HG03039 (cell line): ENCODE results near the gene FLOT1.
"Not testable (repeated sequence)": the region's sequence is repeated elsewhere in the genome, so short reads cannot be mapped to it uniquely, and the experiment has no call there.

Source experiments
- ATAC-seq: cut with Tn5 transposase; IDR thresholded peaks from one replicate; pipeline ENCODE4 v1.9.1; 2021; ENCODE audit warnings: mild to moderate bottlenecking, moderate library complexity; ENCODE audit not compliant: unreplicated experiment

The FLOT1 gene

GRCh38 chr6:30767944-30768301 is 25.4 kb upstream of the FLOT1 start:
- no peak for ATAC-seq

DNA sequence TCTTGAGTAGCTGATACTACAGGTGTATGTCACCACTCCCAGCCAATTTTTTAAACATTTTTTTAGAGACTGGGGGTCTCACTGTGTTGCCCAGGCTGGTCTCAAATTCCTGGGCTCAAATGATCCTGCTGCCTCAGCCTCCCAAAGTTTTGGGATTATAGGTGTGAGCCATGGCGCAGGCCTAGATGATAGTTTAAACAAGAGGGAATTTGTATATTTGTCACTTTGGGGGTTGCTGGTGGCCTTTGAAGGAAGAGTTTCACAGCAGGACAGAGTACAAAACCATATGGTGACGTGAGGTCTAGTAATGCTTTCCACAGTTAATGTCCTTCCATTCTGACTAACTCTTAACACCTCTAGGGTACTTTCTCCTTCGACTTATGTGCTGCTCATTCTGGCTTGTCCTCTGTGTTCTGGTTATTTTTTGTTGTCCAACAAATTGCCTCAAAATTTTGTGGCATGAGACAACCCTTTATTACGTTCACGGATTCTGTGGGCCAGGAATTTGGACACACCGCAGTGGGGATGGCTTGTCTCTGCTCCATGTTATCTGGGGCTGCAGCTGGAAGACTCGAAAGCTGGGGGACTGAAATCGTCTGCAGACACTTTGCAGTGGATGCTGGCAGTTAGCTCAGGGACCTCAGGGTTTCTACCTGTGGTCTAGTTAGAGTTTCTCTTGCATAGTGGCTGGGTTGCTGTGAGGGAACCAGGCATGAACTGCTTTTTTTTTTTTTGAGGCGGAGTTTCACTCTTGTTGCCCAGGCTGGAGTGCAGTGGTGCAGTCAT is 24.9 kb upstream of the FLOT1 start:
- no peak for ATAC-seq

- ATAC-seq = no peak
Observed at GRCh38 chr6:30766461-30767157, 24.1 kb upstream of the FLOT1 start.

- ATAC-seq = not testable (repeated sequence)
Observed at GRCh38 chr6:30765495-30765894, 23.0 kb upstream of the FLOT1 start.

GRCh38 chr6:30764490-30765043 is 22.1 kb upstream of the FLOT1 start:
- ATAC-seq = not testable (repeated sequence)

DNA sequence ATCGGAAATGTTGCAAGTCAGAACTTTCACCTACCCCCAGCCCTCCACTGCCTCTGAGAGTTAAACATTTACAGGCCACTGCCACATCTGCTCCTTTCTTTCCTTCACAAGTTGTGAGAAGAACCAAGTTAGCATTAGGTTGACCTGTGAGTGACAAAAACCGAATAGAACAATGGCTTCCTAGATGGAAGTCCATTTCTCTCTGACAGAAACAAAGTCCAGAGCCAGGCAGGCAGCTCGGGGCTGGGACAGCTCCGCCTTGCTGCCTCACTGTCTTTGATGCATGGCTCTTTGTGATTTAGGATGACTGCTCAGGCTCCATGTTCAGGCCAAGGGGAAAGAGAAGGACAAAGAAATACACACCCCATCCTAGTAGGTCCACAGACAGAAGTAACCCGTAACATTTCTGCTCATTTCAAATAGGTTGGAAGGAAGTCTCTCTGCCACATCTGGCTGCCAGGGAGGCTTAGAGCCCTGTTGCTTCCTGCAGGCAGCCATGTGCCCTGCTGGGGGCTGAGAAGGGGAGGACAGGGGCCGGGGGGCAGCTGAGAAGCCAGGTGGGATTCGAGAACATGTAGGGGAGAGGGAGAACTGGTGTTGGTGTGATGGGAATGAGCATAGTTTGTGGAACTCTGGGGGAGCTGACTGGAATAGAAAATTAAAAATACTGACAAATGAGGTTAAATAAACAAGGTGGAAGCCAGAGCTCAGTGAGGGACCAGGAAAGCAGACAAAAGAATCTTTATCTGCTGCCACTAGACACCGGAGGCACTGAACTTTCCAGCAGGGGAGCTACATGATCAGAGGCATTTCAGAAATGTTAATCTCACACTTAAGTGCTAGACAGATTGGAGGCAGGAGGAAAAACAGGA is 21.4 kb upstream of the FLOT1 start:
- no peak for ATAC-seq

DNA sequence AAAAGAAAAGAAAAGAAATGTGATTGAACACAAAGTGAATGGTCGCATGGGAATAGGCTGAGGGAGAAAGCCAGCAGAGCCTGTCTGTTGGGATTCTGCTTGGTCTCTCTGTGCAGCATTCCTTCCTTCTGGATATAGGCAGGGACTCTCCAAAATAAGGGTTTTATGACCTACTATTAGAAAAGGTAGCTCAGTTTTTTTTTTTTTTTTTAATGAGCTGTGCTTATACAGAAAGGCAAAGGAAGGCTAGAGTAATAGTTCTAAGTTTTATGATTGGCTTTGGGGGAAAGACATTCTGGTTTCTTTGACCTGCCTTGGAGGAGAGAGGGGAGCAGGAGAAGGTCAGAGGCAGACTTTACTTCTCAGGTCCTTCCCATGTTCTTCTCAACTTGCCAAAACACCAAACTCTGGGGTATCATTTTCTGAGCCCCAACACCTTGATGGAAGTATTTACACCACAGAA is 20.7 kb upstream of the FLOT1 start:
- ATAC-seq = no peak

DNA sequence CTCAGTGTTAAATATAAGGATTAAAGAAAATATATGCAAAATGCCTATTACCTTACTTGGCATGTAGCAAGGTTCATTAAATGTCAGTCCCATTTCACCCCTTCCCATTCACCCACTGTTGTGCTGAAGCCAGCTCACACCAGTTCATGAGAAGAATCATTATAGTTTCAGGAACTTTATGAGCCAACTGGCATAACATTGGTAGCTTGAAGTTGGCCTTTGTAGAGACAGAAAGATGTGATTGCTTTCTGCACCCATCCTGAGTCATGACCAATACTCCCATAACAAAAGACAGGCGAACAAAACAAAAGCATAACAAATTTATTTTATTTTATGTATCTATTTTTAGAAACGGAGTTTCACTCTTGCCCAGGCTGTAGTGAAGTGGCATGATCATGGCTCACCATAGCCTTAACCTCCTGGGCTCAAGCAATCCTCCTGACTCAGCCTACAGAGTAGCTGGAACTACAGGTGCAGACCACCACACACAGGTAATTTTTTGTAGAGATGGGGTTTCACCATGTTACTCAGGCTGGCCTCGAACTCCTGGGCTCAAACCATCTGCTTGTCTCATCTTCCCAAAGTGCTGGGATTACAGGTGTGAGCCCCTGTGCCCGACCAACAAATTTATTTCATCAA is 19.4 kb upstream of the FLOT1 start:
- ATAC-seq = no peak

DNA sequence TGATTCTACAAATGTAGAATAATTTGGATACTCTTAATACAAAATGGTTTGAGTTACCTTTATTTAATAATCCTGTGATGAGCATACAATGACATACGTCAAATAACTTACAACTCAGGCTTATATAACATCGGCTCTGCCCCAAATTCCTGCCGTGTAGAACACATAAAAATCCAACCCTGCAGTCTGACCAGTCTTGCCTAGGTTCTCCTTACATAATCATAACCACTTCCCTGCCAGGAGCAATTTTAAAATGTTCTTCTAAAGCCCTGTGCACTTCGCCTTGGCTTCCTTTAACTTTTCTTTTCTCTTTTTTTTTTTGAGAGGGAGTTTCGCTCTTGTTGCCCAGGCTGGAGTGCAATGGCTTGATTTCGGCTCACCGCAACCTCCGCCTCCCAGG is 18.1 kb upstream of the FLOT1 start:
- no peak for ATAC-seq

GRCh38 chr6:30759575-30760239 is 17.2 kb upstream of the FLOT1 start:
- no peak for ATAC-seq

DNA sequence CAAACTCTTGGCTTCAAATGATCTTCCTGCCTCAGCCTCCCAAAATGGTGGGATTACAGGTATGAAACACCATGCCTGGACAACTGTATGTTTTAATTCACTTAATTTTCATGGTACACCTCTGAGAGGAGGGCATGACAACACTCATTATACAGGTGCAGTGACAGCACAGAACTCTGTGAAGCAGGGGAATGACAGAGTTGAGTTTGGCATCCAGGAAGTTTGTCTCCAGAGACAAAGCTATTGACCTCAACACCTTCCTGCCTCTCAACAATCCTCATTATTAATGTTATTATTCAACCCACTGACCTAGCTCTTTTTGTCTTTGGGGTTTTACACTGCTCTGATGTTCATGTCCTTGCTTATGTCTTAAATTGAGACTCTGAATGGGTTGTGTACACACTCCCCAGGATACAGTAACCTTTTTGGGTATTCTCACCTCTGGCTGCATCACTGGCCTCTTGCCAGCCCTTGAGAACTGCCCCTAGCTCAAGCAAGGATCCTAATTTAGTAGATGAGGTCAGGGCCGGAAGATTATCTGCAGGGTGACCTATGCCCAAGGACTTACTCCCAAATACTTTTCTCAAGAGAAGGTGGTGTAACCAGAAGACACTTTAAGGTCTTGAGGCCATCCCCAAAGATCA is 14.9 kb upstream of the FLOT1 start:
- ATAC-seq = no peak

DNA sequence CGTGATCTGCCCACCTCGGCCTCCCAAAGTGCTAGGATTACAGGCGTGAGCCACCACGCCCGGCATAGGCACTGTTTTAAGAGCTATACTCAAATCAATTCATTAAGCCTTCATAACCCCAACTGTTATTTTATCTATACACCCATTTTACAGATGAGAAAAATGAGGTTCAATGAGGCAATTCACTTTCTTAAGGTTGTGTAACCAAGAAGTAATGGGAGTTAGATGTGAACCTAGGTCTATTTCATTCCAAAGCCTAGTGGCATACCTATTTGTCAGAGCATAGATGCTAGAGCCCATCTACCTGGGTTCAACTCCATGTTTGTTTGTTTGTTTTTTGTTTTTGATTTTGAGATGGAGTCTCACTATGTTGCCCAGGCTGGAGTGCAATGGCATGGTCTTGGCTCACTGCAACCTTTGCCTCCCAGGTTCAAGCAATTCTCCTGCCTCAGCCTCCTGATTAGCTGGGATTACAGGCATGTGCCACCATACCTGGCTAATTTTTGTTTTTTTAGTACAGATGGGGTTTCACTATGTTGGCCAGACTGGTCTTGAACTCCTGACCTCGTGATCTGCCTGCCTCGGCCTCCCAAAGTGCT is 14.0 kb upstream of the FLOT1 start:
- not testable (repeated sequence) for ATAC-seq

DNA sequence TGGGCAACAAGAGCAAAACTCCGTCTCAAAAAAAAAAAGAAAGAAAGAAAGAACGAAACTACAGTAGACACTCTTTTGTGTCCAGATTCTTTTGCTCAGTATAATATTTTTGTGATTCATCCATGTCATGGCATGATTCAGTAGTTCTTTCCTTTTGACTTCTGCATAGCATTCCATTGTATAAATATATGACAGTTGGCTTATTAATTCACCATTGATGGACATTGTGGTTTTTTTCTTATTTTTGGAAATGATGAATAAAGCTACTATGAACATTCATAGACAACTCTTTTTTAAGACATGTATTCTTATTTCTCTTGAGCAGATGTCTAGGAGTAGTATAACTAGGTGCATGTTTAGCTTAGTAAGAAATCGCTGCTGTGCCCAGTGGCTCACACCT is 12.1 kb upstream of the FLOT1 start:
- ATAC-seq = no peak

DNA sequence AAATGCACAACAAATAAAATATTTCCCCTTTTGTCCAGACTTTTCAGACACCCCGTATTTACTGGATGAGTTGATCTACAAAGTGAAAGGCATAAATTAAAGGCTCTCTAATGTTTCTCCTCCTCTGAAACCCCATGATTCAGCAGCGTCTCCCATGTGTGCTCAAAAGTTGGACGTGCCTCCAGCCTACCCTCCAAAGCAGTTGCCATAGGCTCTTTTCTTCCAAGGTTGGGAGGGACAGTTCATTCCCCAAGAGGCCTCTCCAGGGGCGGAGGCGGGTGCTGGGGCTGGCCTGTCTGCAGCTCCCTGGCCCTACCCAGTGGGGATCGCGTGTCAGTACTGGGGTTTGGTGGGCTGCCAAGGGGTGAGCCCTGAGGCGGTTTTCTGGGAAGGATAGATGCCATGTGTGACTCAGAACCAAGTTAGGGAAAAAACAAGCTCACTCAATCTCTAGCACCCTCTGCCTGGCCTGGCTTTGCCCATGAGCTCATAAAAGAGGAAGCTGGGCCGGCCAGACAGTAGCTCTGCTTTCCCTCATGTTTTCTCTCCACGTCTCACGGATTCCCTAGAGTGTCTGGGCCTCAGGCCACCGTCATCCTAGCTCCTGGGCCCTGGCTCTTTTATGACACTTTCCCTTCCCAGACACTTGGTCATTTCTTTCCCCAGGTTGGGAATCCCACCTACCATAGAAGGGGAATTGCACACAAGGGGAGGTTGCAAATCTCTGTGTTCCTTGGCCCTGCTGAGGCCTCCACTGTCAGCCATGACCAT is 9.9 kb upstream of the FLOT1 start:
- no peak for ATAC-seq

- ATAC-seq = no peak
Observed at GRCh38 chr6:30750379-30750668, 7.8 kb upstream of the FLOT1 start.

- ATAC-seq = no peak
Observed at GRCh38 chr6:30749554-30750378, 7.3 kb upstream of the FLOT1 start.

DNA sequence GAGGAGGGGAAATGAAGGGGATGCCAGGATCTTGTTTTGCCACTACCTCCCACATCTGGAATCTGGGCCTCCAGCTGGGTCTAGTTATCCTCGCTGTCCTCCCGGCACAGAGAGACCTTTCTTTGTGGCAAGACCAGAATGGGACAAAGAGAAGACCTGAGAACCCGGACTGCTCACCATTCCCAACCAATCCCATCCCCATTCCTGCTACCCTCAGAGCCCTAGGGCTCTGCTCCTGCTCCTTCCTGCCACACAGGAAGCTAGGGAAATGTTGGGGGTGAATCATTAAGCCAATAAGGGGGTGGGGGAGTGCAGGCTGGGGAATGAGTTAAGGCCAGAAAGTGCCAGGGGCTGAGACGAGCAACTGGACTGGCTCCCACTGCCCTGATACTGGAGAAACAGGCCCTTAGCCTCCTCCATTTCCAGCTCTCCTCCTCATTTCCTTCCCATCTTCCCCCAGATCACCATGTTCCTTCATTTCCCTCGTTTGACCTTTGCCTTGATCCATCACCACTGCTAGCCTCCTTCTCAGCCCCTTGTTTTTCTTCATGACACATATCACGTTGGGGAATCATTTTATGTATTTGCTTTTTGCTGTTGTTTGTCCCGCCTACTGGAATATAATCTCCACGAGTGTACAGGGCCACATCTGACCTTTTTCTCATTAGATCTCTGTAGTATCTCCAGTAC is 6.5 kb upstream of the FLOT1 start:
- ATAC-seq = no peak
